ENCODE results near the gene RNF213.

Gene RNF213

GRCh38 chr17:80220054-80220735, 40.5 kb upstream of the RNF213 start, which contains the start of the genes SGSH and SLC26A11:
SGSH (minus strand) TSS chr17:80220333; CDS start chr17:80220313, 20 bp downstream.
SLC26A11 (plus strand) TSS chr17:80220427; CDS start chr17:80221561, 1,134 bp downstream.
- in situ Hi-C loops (cut with MboI; ENCODE audit: low pct_unique_long_range_greater_than_20kb, low sequenced_read_pairs, unreplicated experiment) = no loop called here
- TF ChIP-seq, protein P1, sequence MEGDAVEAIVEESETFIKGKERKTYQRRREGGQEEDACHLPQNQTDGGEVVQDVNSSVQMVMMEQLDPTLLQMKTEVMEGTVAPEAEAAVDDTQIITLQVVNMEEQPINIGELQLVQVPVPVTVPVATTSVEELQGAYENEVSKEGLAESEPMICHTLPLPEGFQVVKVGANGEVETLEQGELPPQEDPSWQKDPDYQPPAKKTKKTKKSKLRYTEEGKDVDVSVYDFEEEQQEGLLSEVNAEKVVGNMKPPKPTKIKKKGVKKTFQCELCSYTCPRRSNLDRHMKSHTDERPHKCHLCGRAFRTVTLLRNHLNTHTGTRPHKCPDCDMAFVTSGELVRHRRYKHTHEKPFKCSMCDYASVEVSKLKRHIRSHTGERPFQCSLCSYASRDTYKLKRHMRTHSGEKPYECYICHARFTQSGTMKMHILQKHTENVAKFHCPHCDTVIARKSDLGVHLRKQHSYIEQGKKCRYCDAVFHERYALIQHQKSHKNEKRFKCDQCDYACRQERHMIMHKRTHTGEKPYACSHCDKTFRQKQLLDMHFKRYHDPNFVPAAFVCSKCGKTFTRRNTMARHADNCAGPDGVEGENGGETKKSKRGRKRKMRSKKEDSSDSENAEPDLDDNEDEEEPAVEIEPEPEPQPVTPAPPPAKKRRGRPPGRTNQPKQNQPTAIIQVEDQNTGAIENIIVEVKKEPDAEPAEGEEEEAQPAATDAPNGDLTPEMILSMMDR (IDR thresholded peaks at IDR 0.05; ENCODE audit: extremely low read depth, insufficient read depth, missing control alignments) = no peak
- DNase-seq (ENCODE audit: low spot score) = peak; percentile 93

DNA sequence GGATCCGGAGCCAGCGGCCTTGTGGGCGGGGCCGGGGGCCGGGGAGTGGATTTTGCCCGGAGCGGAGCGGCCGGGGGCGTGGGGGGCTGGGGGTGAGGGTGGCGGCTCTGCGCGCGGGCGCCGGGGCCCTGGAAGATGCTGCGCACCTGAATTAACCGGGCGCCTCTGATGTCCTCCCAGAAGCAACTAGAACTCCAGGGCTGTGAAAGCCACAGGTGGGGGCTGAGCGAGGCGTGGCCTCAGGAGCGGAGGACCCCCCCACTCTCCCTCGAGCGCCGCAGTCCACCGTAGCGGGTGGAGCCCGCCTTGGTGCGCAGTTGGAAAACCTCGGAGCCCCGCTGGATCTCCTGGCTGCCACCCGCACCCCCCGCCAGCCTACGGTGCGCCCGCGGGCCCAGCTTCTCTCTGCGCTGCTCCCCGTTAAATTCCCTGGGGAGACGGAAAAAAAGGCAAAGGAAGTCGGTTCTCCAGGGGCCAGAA, 39.9 kb upstream of the RNF213 start:
- no peak for DNase-seq (ENCODE audit: low spot score)
- in situ Hi-C loops (cut with MboI; ENCODE audit: low pct_unique_long_range_greater_than_20kb, low sequenced_read_pairs, unreplicated experiment) = no loop called here
- TF ChIP-seq, protein P1 (IDR thresholded peaks at IDR 0.05; ENCODE audit: extremely low read depth, insufficient read depth, missing control alignments) = no peak

- TF ChIP-seq, protein P1 (IDR thresholded peaks at IDR 0.05; ENCODE audit: extremely low read depth, insufficient read depth, missing control alignments) = no peak
- in situ Hi-C loops (cut with MboI; ENCODE audit: low pct_unique_long_range_greater_than_20kb, low sequenced_read_pairs, unreplicated experiment) = no loop called here
- no peak for DNase-seq (ENCODE audit: low spot score)
Measured at GRCh38 chr17:80221351-80222105, 39.1 kb upstream of the RNF213 start.

- TF ChIP-seq, protein P1 (IDR thresholded peaks at IDR 0.05; ENCODE audit: extremely low read depth, insufficient read depth, missing control alignments) = no peak
- DNase-seq (ENCODE audit: low spot score) = no peak
- in situ Hi-C loops (cut with MboI; ENCODE audit: low pct_unique_long_range_greater_than_20kb, low sequenced_read_pairs, unreplicated experiment) = no loop called here
Measured at GRCh38 chr17:80222376-80223141, 38.1 kb upstream of the RNF213 start.

GRCh38 chr17:80223142-80223815, 37.4 kb upstream of the RNF213 start:
- TF ChIP-seq, protein P1 (IDR thresholded peaks at IDR 0.05; ENCODE audit: extremely low read depth, insufficient read depth, missing control alignments) = no peak
- no peak for DNase-seq (ENCODE audit: low spot score)
- in situ Hi-C loops (cut with MboI; ENCODE audit: low pct_unique_long_range_greater_than_20kb, low sequenced_read_pairs, unreplicated experiment) = no loop called here
